Cardiac muscle cell (in vitro differentiated cells and primary cell): ENCODE data around the gene ABL2. TPM values are rescaled to one million over a fixed set of nuclear protein-coding genes. Genes with fewer than 3 reads are reported as not detected.

Source experiments
- DNase-seq, 2 donors: peaks; one replicate each; pipeline versions ENCODE4 v3.0.0 to v3.0.0-alpha.2; 2010 to 2017; ENCODE audit warnings: low read depth in 1 of 2, low spot score in 1 of 2
- H3K27ac ChIP-seq: fragments of 200-600 bp; sonication (generic); 2 replicates; pipeline ENCODE4 v1.5.1; 2016
- H3K27me3 ChIP-seq: fragments of 200-600 bp; sonication (generic); 2 replicates; pipeline ENCODE4 v1.6.0; 2016; ENCODE audit warnings: control low read depth
- H3K36me3 ChIP-seq: fragments of 200-600 bp; sonication (generic); 2 replicates; pipeline ENCODE4 v1.5.1; 2016; ENCODE audit warnings: control low read depth
- H3K4me1 ChIP-seq: fragments of 200-600 bp; sonication (generic); 2 replicates; pipeline ENCODE4 v1.8.1; 2017; ENCODE audit warnings: low read depth, mild to moderate bottlenecking, mixed run types
- H3K4me3 ChIP-seq: fragments of 200-600 bp; sonication (generic); 2 replicates; pipeline ENCODE4 v1.5.1; 2016; ENCODE audit warnings: mild to moderate bottlenecking
- H3K9me3 ChIP-seq: fragments of 200-600 bp; sonication (generic); 2 replicates; pipeline ENCODE4 v1.5.1; 2017; ENCODE audit warnings: low read depth, mild to moderate bottlenecking, control low read depth
- polyA plus RNA-seq: library from polyadenylated mRNA; unstranded; fragments of >200 nt; fragmentation: Nextera tagmentation; extraction: Ambion mirVana; gene quantifications from 2 replicates; pipeline ENCODE4 v1.2.1, GENCODE V29; 2016
- total RNA-seq: library from RNA; depleted of rRNA; stranded (reverse); fragments of >200 nt; gene quantifications from 2 replicates; pipeline ENCODE4 v1.2.3, GENCODE V29; 2016
- TF ChIP-seq, protein P1 (sequence below): IDR thresholded peaks from 2 replicates; pipeline ENCODE4 v1.5.1; 2012; ENCODE audit warnings: low read depth, mild to moderate bottlenecking, low read length

The ABL2 gene
- total and polyA plus RNA-seq, 2 experiments from 2014 or later: 6.9 to 13.5 TPM

DNA sequence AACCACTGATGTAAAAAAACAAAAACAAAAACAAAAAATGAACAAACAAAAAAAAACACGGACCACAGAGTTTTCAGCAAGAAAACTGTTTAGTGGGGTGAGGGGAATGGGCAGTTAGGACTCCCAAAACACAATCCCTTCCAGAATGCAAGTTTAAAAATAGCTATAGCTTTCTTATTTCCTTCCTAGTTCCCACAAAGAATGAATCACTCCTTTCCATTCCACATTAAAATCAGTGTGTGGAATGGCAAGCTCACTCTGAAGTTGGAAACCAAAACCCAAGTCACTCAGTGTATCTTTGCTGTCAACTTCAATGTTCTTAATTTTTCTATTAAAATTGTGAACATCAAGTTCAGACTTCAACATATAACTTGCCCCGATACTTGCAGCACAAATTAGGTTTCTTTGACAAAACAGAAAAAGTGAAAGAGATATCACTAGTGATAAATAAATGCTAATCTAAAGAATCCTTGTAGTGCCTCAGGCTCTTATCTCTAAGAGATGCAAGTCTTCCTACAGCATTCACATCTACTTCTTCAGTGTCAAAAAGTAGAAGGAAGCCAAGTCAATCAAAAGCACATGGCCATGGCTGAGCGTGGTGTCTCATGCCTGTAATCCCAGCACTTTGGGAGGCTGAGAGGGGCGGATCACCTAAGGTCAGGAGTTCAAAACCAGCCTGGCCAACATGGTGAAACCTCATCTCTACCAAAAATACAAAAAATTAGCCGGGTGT is 102.1 kb downstream of the ABL2 start:
- no peaks in the 10 kb centered on the region for H3K27me3 ChIP-seq
- TF ChIP-seq, protein P1, sequence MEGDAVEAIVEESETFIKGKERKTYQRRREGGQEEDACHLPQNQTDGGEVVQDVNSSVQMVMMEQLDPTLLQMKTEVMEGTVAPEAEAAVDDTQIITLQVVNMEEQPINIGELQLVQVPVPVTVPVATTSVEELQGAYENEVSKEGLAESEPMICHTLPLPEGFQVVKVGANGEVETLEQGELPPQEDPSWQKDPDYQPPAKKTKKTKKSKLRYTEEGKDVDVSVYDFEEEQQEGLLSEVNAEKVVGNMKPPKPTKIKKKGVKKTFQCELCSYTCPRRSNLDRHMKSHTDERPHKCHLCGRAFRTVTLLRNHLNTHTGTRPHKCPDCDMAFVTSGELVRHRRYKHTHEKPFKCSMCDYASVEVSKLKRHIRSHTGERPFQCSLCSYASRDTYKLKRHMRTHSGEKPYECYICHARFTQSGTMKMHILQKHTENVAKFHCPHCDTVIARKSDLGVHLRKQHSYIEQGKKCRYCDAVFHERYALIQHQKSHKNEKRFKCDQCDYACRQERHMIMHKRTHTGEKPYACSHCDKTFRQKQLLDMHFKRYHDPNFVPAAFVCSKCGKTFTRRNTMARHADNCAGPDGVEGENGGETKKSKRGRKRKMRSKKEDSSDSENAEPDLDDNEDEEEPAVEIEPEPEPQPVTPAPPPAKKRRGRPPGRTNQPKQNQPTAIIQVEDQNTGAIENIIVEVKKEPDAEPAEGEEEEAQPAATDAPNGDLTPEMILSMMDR: no peak
- no peaks in the 10 kb centered on the region for H3K4me1 ChIP-seq
- H3K4me3 ChIP-seq: no peak overlapping the region
- peaks cover 12% of the 10 kb centered on the region for H3K36me3 ChIP-seq
- DNase-seq: peak in 1 of 2 donors; percentile 62
- H3K27ac ChIP-seq: no peak overlapping the region
- H3K9me3 ChIP-seq: no peaks in the 10 kb centered on the region

DNA sequence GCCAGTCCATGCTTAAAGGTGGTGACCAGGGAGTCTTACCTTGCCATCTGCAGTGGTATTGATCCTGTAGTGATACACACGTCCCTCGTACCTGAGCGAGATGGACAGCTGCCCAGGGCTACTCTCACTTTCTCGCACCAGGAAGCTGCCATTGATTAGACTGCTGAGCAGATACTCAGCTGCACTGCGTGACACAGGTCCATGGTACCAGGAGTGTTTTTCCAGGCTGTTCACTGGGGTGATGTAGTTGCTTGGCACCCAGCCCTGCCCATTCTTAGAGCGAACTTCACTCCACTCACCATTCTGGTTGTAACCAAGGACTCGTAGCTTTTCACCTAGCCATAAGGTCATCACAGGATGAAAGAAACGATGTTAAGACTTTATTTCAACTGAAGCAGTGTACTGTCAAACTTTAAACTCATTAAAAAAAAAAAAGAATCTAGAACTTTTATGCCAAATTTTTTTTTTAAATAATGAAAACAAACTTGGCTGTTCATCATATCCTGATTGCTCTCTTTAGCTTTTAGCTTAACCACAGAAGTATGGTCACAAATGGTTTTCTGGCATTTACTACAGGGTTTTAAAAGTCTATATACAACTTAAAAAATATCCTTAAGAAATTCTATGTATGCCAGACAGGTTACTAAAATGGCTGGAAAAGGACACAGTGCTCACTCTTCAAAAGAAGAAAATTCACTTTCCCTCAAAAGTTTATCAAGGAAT is 103.0 kb downstream of the ABL2 start:
- H3K27me3 ChIP-seq: no peaks in the 10 kb centered on the region
- TF ChIP-seq, protein P1: no peak
- no peak overlapping the region for H3K27ac ChIP-seq
- H3K4me3 ChIP-seq: no peak overlapping the region
- no peaks in the 10 kb centered on the region for H3K4me1 ChIP-seq
- no peak for DNase-seq
- H3K9me3 ChIP-seq: no peaks in the 10 kb centered on the region
- H3K36me3 ChIP-seq: peaks cover 12% of the 10 kb centered on the region

GRCh38 chr1:179124873-179125272 is 104.6 kb downstream of the ABL2 start:
- TF ChIP-seq, protein P1: no peak
- peaks cover 7% of the 10 kb centered on the region for H3K36me3 ChIP-seq

GRCh38 chr1:179121159-179121938 is 108.1 kb downstream of the ABL2 start:
- Histone ChIP-seq H3K36me3 (peaks cover 22% of the 10 kb centered on the region), H3K9me3 (no peaks in the 10 kb centered on the region), H3K4me3 (no peak overlapping the region), H3K27me3 (no peaks in the 10 kb centered on the region), H3K27ac (peak overlapping the region; percentile 40), H3K4me1 (no peaks in the 10 kb centered on the region)
- DNase-seq: peak; percentile 56 to 70
- TF ChIP-seq, protein P1: peak; percentile 61

More at GRCh38 chr1:179124873-179125272, 104.6 kb downstream of the ABL2 start:
- Histone ChIP-seq H3K4me1 (no peaks in the 10 kb centered on the region), H3K27ac (no peak overlapping the region), H3K9me3 (no peaks in the 10 kb centered on the region), H3K4me3 (no peak overlapping the region), H3K27me3 (no peaks in the 10 kb centered on the region)
- no peak for DNase-seq

- H3K9me3 ChIP-seq: no peaks in the 10 kb centered on the region
- no peaks in the 10 kb centered on the region for H3K4me1 ChIP-seq
- no peak for DNase-seq
- H3K36me3 ChIP-seq: peaks cover 17% of the 10 kb centered on the region
- H3K27me3 ChIP-seq: no peaks in the 10 kb centered on the region
- H3K27ac ChIP-seq: peak overlapping the region; percentile 40
- TF ChIP-seq, protein P1: no peak
- H3K4me3 ChIP-seq: no peak overlapping the region
These were observed 108.7 kb downstream of the ABL2 start for GRCh38 chr1:179120736-179121135.
